Esophagus muscularis mucosa (tissue), 4 donors: ENCODE measurements around the gene ZBTB47.

Experiments
- EP300 ChIP-seq: sonication (generic); formaldehyde crosslinking; IDR thresholded peaks from one replicate; pipeline ENCODE4 v1.6.1; 2017; ENCODE audit warnings: antibody characterized with exemption
- POLR2A ChIP-seq: fragments of 450-650 bp; IDR thresholded peaks from one replicate; pipeline ENCODE4 v1.6.1; 2017; ENCODE audit warnings: antibody characterized with exemption, moderate library complexity, mild to moderate bottlenecking, low read depth
- TF ChIP-seq, protein P1 (sequence below), 3 experiments: fragments of 200-600 bp in 2 of 3; fragments of 450-650 bp in 1 of 3; sonication (generic) in 2 of 3; IDR thresholded peaks; one replicate each; pipeline ENCODE4 v1.5.1; 2017 to 2019; ENCODE audit warnings: antibody characterized with exemption in 3 of 3, mild to moderate bottlenecking in 2 of 3, moderate library complexity in 1 of 3

DNA sequence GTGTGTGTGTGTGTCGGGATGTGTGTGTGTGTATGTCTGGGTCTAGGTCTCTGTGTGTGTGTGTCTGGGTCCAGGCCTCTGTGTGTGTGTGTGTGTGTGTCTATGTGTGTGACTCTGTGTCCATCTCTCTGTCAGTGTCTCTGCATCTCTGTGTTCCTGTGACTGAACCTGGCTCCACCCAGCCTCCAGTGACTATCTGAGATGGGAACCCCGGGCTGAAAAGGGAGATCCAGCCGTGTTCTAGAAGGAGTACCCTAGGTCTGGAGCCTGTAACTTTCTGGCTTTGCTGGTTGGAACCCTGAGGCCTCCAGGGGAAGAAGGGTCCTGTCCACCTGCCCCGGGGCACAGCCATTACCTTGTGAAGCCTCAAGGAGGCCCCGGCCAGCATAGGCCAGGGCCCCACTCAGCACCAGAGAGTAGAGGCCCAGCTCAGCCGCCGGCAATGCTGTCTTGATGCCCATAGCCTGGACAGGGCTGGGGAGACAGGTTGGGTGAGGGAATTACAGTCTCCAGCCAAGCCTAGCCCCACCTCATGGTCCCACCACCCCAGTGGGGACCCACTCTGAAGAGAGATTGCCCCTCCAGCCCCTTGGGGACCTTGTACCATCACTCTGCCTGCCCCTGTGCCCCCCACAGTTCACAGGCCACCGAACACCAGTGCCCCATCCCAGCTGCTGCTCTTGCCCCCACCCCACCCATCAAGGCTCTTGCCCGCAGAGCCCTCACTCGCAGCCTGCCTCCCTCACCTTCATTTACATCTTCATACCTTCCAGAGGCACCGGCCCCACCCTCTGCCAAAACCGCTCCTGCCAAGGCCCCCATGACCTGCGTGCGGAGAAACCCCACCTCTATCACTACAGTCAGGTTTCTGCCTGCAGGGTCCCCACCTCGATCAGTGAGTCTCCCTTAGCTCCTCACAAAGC lies 47.1 kb downstream of the ZBTB47 start:
- TF ChIP-seq POLR2A (no peak), EP300 (no peak)
- TF ChIP-seq, protein P1, sequence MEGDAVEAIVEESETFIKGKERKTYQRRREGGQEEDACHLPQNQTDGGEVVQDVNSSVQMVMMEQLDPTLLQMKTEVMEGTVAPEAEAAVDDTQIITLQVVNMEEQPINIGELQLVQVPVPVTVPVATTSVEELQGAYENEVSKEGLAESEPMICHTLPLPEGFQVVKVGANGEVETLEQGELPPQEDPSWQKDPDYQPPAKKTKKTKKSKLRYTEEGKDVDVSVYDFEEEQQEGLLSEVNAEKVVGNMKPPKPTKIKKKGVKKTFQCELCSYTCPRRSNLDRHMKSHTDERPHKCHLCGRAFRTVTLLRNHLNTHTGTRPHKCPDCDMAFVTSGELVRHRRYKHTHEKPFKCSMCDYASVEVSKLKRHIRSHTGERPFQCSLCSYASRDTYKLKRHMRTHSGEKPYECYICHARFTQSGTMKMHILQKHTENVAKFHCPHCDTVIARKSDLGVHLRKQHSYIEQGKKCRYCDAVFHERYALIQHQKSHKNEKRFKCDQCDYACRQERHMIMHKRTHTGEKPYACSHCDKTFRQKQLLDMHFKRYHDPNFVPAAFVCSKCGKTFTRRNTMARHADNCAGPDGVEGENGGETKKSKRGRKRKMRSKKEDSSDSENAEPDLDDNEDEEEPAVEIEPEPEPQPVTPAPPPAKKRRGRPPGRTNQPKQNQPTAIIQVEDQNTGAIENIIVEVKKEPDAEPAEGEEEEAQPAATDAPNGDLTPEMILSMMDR (IDR thresholded peaks at IDR 0.05): no peak
